GM19468 (cell line): ENCODE data around the gene LRRC47.
"Not testable (repeated sequence)": the region's sequence is repeated elsewhere in the genome, so short reads cannot be mapped to it uniquely, and the experiment has no call there.

ENCODE experiments used
- ATAC-seq: cut with Tn5 transposase; IDR thresholded peaks from one replicate; pipeline ENCODE4 v1.9.1; 2021; ENCODE audit warnings: mild to moderate bottlenecking, moderate library complexity, moderate number of reproducible peaks; ENCODE audit not compliant: unreplicated experiment; ENCODE audit errors: extremely low read depth

Gene LRRC47

DNA sequence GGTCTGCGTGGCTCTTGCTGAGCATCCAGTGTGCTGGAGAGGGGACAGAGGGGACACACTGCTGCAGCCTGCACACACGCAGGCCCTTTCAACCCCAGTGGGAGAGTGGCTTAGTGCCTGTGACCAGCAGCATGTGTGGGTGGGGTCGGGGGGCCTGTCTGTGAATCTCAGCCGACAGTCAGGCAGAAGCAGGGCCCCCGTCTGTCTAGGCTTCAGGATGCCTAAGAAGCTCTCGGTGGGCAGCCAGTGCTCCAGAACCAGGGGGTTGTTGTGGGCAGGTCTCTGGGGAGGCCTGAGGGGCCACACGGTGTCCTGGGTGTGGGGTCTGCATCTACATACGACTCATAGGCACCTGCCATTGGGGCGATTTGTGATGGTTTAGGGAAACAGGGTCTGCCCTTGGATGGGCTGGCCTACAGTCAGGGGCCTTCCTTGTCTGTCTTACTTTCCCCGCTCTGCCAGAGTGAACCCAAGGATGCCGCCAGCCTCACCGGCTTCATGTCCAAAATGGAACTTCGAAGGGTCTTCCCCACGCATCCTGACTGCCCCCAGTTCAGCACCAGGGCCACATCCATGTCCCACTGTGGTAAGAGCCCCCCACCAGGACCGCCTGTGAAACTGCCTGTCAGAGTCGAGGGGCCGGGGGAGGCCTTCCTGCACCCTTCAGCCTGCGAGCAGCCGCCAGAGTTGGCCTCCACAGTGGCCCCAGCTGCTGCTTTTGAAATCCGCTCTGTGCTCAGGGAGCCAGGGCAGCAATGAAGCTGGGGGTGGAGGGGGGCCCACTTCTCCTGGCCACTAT lies 42.4 kb downstream of the LRRC47 start:
- no peak for ATAC-seq

DNA sequence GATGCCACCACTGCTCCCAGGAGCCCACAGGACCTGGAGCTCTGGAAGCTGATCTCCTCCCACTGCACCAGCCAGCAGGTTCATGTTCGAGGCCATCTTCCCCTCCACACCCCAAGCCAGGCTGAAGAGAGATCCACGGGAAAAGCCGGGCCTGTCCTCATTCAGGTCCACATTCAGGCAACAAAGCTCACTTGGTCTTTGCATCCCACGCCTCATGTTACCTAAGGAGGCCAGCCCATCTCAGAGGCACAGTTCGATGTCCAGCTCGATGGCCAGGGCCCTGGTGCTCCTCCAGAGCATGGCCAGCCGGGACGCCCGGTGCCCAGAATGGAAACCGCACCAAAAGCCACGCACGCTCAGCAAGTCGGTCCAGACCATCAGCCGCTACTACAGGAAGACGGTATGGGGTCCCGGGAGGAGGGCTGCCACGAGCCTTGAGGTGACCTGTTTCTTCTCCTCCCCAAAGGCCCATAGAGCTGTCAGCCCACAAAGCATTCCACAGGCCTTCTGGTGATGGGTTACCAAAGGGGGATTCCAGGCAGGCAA lies 43.8 kb downstream of the LRRC47 start, which contains the start of gene CCDC27:
CCDC27 (plus strand) TSS at position 51 of the 546 bp plus-strand sequence; CDS start at position 83, 32 bp downstream.
- ATAC-seq = no peak

- ATAC-seq = no peak
Observed at GRCh38 chr1:3750741-3751140, 45.6 kb downstream of the LRRC47 start.

- no peak for ATAC-seq
Observed at GRCh38 chr1:3749512-3749911, 46.8 kb downstream of the LRRC47 start.

GRCh38 chr1:3748316-3748900 lies 47.9 kb downstream of the LRRC47 start:
- not testable (repeated sequence) for ATAC-seq

DNA sequence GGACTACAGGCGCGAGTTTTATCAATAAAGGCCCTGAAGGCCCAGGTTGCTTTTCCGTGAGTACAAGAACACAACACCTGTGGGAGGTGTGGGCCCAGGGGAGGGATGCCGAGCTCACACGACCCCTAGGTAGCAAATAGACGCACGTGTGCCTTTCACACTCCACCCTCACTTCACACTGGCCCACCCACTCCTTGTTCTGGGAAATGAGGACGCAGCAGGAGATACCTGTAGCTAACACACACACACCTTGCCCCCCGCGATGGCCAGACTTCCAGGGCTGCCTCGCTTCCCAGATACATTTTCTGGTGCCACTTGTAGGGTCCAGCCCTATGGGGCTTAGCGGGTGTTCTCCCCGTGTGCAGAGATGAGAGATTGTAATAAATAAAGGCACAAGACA lies 48.4 kb downstream of the LRRC47 start:
- ATAC-seq = no peak

- ATAC-seq = no peak
Observed at GRCh38 chr1:3747522-3747848, 48.8 kb downstream of the LRRC47 start.

DNA sequence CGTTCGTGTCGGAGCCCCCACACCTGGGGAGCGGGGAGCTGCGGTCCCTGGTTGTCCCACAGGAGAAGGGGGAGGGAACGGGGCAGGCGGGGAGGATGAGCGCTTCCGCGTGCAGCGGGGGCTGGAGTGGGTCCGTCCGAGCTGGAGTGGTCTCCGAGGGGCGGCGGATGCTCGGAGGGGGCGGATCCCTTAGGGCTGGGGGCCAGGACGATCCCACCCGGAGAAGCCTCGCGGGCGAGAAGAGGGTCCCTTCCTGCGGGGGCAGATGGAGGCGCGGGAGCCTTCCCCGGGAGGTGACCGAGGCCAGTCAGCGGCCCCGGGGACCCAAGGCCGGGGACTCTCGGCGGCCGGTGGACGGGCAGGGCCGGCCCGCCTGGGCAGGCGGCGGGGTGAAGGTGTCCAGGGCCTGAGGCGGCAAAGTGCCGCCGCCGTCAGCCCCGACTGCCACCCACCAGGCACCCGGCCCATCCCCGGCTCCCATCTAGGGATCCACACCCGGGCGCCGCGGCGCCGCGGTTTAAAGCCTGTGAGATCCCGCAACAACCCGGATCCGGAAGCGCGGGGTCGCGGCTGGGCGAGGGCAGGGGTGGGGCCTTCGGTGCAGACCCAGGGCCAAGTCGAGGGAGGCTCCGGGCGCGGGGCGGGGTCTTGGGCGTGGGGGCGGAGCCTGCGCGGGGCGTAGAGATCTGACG lies 49.3 kb downstream of the LRRC47 start:
- no peak for ATAC-seq

- ATAC-seq = no peak
Observed at GRCh38 chr1:3746389-3746829, 49.9 kb downstream of the LRRC47 start.

GRCh38 chr1:3745590-3746381 lies 50.5 kb downstream of the LRRC47 start:
- ATAC-seq = no peak

DNA sequence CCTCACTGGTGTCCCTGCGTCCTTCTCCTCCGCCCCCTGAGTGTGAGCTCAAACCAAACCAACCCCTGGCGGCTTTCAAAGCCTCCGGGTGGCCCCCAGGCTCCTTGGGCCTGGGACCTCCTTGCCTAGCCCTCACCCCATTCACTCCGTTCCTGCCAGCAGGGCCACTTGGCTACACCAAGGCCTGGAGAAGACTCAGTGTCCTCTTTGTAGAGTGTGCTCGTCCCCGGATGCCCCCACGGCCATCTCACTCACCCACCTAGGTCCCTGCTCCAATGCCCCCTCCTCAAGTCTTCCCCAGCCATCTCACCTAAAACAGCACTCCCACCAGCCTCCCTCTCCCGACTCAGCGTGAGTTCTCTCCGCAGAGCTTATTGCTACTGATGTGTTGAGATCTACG lies 51.2 kb downstream of the LRRC47 start:
- ATAC-seq = no peak

DNA sequence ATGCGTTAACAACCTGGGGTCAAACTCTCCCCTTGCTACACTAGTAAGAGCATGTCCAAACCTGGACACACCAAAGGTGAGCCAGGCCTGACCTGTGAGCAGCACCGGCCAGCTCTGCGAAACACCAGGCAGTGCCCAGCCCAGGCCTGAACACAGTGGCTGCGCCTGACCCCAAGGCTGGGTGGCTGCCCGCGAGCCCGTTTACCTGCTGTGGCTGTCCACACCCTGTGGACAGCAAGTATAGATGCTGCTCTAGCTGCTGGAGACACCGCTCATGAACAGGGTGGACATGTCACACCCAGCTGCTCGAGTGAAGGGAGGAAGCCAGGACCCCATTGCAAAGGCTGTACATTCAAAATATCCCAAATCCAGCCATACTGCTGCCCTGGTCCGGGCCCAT lies 51.7 kb downstream of the LRRC47 start:
- ATAC-seq = no peak

- no peak for ATAC-seq
Observed at GRCh38 chr1:3743826-3744225, 52.5 kb downstream of the LRRC47 start.

- no peak for ATAC-seq
Observed at GRCh38 chr1:3743421-3743820, 52.9 kb downstream of the LRRC47 start.

- no peak for ATAC-seq
Observed at GRCh38 chr1:3742439-3743298, 53.6 kb downstream of the LRRC47 start.

DNA sequence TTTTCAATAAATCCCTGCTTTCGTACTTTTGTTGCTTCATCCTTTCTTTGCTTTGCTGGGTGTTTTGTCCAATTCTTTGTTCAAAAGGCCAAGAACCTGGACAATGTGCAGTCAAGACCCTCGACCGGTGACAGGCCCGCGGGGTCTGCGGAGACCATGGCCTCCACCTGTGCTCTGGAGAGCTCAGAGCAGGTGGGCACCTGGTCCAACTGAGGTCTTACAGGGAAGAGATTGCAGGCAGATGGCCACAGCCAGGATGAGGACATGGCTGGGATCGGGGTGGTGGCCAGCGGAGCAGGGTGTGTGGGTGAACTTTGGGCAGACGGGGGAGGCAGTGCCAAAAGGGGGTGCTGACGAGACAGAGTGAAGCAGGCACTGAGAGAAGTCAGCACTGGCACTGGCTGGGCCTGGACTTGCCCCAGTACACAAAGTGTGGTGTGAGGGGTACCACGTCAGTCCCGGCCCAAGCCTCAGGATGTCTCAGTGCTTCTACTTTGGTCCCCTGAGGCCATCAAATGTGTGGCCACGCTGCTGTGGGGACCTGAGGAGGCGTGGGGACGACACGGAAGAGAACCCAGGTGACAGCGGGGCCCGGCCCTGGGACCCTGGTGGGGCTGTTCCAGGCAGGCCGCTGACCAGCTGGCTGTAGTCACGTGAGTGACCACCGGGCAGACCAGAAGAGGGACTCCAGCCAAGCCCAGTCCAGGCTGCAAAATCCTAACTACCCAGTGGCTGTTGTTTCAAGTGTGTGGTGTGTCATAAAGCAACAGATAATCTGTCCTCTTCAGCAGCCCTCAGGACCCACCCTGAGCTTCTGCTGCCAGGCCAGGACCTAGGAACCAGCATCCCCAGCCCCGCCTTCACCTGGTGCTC lies 54.5 kb downstream of the LRRC47 start:
- no peak for ATAC-seq

- ATAC-seq = no peak
Observed at GRCh38 chr1:3740752-3741151, 55.5 kb downstream of the LRRC47 start.

DNA sequence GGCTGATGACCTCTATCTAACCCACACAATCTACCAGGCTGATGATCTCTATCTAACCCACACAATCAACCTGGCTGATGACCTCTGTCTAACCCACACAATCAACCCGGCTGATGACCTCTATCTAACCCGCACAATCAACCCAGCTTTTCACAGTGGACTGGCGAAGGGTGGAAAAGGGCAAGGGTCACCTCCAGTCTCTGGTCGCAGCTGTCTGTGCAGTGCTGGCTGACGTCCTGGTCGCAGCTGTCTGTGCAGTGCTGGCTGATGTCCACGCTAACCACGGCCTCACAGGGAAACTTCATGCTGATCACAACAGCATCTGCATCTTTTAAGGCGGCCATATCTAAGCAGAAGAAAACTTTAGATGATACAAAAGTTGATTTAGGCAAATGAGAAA lies 56.3 kb downstream of the LRRC47 start:
- ATAC-seq = no peak
